Cerebellar cortex (tissue), 1 donor: ENCODE data around the gene CCL3.
"Not testable (repeated sequence)": the region's sequence is repeated elsewhere in the genome, so short reads cannot be mapped to it uniquely, and the experiment has no call there.

Source experiments
- DNase-seq: peaks from one replicate; pipeline ENCODE4 v3.0.0-alpha.2; 2015; ENCODE audit warnings: low spot score

CCL3 gene

DNA sequence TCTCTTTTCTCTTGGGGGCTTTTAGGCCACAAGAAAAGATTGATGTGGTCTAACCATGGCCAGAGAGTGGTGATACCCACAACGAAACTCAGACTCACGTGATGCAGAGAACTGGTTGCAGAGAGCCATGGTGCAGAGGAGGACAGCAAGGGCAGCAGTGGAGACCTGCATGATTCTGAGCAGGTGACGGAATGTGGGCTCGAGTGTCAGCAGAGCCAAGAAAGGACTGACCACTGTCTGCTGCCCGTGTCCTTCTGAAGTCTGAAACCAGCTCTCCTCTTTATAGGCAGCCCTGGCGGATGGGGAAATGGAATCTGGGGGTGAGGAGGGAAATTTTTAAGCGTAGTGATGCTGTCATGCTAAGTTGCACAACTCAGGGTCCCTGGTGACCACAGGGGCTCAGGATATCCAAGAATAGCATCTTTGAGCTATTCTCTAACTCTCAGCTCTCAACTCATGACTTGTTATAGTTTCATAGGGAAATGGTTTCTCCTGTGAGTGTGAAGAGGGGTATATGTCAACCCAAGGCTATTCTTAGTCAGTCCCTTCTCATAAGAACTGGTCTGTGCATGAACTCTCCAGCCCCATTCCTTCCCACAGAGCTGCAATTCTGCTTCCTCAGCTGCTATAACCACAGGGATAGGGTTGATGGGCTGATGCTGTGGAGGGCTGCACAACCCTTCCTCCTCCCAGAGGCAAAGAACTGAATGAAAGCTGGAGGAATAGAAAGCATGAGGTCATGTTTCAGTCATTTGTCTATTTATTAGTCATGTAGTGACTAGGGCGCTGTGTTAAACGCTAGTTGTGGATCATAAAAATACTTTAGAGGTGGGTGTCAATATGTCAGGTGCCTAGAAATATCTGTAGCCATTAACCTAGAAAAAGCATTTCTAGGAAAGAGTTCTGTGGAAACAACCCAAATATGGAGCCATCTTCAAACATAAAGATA, at the start of gene CCL3:
Gene CCL3, minus strand, starts transcription at position 256 of the 949 bp plus-strand sequence. Its CDS starts 85 bp downstream, at position 171.
- DNase-seq = no peak

- DNase-seq = no peak
Measured at GRCh38 chr17:36136439-36136838, 46.5 kb upstream of the CCL3 start.

DNA sequence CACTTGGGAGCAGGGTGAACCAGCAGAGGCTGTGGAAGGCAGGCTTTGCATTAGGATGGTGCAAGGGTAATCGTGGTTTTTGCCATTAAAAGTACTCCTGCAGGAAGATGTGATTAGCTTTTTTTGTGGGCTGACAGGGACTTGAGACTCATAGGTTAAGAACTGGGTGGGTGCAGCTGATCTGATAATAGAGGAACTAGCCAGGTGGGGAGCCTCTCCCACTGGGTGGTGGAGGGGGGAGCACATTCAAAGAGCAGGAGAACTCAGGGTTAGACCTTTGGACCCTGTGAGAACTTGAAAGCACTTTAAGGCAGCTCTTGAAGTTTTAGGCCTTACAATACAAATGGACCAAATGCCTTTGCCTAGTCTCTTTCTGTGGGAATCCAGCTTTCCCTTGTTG, 46.1 kb upstream of the CCL3 start:
- no peak for DNase-seq

DNA sequence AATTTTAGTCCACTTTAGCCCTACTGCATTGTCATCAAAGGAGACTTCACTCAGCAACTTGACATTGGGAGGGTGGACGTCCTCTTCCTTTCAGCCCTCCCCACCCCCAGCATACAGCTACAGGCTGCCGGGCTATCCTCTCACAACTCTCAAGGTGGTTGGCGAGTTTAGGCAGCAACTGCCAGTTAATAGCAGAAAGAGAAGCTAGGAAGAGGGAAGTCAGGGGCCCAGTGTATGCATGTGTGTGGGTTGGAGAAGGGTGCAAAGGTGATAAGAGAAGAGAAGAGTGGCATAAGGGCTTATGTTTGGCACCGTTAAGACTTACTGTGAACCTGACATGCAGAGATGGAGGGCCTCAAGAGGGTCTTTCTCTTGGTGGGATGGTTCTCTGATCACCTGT, 45.5 kb upstream of the CCL3 start:
- DNase-seq = no peak

- no peak for DNase-seq
Measured at GRCh38 chr17:36133602-36134236, 43.8 kb upstream of the CCL3 start.

GRCh38 chr17:36132421-36132831, 42.5 kb upstream of the CCL3 start:
- DNase-seq = no peak

DNA sequence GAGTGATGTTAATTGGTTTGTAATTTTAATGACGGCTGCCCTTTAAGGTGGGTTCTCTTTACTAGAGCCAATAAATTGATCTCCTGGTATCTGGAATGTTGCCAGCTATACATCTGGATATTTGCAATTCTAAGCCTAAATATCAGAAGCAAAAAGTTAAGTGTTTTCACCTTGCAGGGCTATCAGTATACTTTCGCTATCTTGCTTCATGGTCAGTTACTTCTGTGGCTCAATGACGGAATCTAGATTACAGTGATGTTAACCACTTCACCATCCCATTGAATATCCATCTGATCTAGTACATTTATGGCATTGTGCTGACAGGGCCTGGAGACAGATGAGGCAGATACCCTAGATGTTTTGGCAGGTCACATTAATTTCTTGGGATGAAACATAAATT, 42.0 kb upstream of the CCL3 start:
- DNase-seq = no peak

DNA sequence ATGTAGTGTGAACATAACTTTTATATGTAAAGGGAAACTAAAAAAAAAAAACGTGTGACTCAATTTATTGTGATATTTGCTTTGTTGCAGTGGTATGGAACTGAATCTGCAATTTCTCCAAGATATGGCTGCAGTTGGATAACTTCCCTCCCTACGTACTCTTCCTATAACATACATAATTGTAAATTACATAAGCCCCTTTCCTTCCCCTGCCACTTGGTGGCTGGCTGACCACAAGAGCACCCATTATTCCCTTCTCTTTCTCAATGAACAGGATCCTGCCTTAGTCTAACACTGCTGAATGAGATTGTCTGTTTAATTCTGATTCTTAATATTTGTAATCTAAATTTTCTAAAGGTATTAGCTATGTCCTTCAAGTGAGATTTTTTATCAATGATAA, 41.5 kb upstream of the CCL3 start:
- DNase-seq = no peak

GRCh38 chr17:36130346-36130745, 40.4 kb upstream of the CCL3 start:
- no peak for DNase-seq

GRCh38 chr17:36129616-36130015, 39.7 kb upstream of the CCL3 start:
- DNase-seq = no peak

DNA sequence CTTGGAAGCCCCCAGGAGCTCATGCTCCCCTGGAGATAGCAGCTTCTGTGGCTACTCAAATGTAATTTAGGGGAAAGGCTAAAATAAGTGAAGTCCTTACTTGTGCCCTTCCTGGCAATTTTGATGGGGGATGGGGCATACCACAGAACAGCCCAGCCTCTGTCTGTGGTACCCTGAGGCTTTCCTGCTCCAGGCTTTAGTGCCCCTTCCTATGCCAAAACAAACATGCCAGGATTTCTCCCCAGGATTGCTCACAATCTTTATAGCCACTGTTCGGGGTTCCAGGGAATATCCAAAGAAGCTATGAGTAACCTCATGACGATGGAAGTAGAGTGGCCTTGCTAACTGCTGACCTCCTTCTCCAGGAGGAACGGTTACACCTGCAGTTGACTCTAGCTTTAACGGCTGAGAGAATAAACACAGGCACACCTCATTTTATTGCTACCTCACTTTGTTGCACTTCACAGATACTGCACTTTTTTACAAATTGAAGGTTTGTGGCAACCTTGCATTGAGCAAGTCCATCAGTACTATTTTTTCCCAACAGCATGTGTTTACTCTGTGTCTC, 38.6 kb upstream of the CCL3 start:
- DNase-seq = no peak

- DNase-seq = no peak
Measured at GRCh38 chr17:36127911-36128310, 38.0 kb upstream of the CCL3 start.

GRCh38 chr17:36127199-36127893, 37.4 kb upstream of the CCL3 start:
- no peak for DNase-seq

GRCh38 chr17:36124879-36125824, 35.2 kb upstream of the CCL3 start:
- no peak for DNase-seq

GRCh38 chr17:36123431-36123830, 33.5 kb upstream of the CCL3 start:
- no peak for DNase-seq

DNA sequence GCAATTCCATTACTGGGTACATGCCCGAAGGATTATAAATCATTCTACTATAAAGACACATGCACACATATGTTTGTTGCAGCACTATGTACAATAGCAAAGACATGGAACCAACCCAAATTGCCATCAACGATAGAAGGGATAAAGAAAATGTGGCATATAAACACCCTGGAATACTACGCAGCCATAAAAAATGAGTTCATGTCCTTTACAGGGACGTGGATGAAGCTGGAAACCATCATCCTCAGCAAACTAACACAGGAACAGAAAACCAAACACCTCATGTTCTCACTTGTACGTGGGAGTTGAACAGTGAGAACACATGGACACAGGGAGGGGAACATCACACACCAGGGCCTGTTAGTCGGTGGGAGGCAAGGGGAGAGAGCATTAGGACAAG, 31.2 kb upstream of the CCL3 start:
- DNase-seq = not testable (repeated sequence)

DNA sequence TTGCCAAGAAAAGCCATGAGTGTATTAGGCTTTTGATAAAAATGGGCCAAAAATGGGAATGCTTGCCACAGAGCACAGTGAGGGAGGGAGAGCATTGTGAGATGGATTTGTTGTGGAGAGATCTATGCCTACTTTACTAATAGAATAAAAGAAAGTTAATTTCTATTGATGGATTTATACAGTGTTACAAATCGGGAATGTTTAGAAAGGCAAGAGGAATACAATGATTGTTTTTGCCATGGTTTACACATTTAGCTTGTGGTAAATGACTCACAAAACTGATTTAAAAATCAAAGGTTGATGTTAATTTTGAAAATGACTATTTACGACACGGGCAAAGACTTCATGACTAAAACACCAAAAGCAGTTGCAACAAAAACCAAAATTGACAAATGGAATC, 30.3 kb upstream of the CCL3 start:
- no peak for DNase-seq

- DNase-seq = no peak
Measured at GRCh38 chr17:36118477-36119353, 28.8 kb upstream of the CCL3 start.

DNA sequence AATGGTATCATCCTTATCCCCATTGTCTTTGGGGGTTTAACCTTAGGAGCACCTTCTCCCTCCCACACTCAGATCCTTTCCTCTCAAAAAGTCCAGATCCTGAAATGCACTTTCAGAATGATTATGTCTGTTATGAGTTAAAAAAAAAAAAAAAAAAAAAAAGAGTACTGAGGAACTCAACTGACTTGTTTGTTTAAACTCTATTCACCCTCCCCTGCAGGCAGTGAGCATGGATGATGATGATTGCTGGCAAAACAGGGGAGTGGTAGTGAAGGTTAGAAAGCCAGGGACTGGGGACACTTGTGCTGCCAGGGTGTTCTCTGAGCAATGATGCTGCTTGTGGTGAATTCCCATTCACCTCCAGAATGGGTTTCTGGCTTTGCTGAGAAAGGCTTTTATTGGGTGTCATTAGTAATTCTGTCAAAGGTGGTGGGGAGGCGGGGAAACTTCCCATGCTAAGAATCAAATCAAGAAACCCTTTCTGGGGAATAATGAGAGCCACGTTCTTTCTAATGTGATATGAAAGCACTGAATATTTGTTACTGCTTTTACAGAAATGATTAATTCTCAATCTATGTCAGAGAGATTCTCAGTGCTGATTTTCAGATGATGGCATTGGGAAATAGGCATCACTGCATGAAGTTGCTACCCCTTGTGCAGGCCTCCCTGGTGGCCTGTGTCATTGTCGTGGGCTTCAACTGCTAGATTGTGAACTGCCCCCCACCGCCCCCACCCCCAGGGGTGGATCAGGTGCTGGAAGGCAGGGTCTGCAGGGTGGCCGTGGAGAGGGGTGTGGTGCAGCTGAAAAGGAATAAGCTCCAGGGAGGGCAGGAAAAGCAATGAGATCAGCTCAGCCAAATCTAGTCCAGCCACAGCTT, 27.8 kb upstream of the CCL3 start:
- DNase-seq = no peak
